Stimulated activated naive B cell treated with anti-CD40 and anti-IgM and Interleukin-4, amounts not matched to agents 10 μg/mL and 1 μg/mL and 100 μg/mL, for 72 hours (primary cell): ENCODE measurements around the gene QSOX2.

ENCODE experiments used
- ATAC-seq, 2 donors: fragments of 150-1000 bp; cut with Tn5 transposase; replicated peaks; 2 replicates each; pipeline ENCODE4 v1.10.0; 2021; ENCODE audit warnings: moderate library complexity in 1 of 2
- DNase-seq: peaks from one replicate; pipeline ENCODE4 v3.0.0; 2021
- H3K27ac Mint-ChIP-seq: one replicate; pipeline ENCODE4 v1.8.0; 2022; ENCODE audit warnings: mild to moderate bottlenecking, mixed read lengths
- H3K27me3 Mint-ChIP-seq, 2 donors: one replicate each; pipeline ENCODE4 v1.8.0; 2022; ENCODE audit warnings: mixed read lengths in 2 of 2
- H3K36me3 Mint-ChIP-seq, 2 donors: one replicate each; pipeline ENCODE4 v1.8.0; 2022; ENCODE audit warnings: mixed read lengths in 2 of 2, mild to moderate bottlenecking in 1 of 2
- H3K4me1 Mint-ChIP-seq, 2 donors: one replicate each; pipeline ENCODE4 v1.8.0; 2022; ENCODE audit warnings: mixed read lengths in 2 of 2, mild to moderate bottlenecking in 1 of 2
- H3K4me3 Mint-ChIP-seq, 2 donors: one replicate each; pipeline ENCODE4 v1.8.0; 2022; ENCODE audit warnings: mild to moderate bottlenecking in 2 of 2, mixed read lengths in 2 of 2, moderate library complexity in 1 of 2
- H3K9me3 Mint-ChIP-seq, 2 donors: one replicate each; pipeline ENCODE4 v1.8.0; 2022; ENCODE audit warnings: mixed read lengths in 2 of 2, mild to moderate bottlenecking in 1 of 2

QSOX2 gene

GRCh38 chr9:136225366-136225747, 20.3 kb downstream of the QSOX2 start:
- Mint-ChIP-seq H3K27ac (peak overlapping the region; percentile 97), H3K27me3 (no peaks in the 10 kb centered on the region), H3K4me1 (peaks cover 40 to 77% of the 10 kb centered on the region in 2 donors), H3K4me3 (peak overlapping the region; percentile 62 to 66), H3K36me3 (peaks cover 50 to 71% of the 10 kb centered on the region in 2 donors), H3K9me3 (no peaks in the 10 kb centered on the region)
- peak; percentile 60 for DNase-seq
- peak; percentile 79 for ATAC-seq

GRCh38 chr9:136223871-136224640, 21.6 kb downstream of the QSOX2 start:
- DNase-seq, result no peak
- peaks cover 37 to 67% of the 10 kb centered on the region in 2 donors for H3K4me1 Mint-ChIP-seq
- H3K27me3 Mint-ChIP-seq, result no peaks in the 10 kb centered on the region
- H3K9me3 Mint-ChIP-seq, result no peaks in the 10 kb centered on the region
- ATAC-seq, result no peak
- H3K4me3 Mint-ChIP-seq, result no peak overlapping the region
- H3K36me3 Mint-ChIP-seq, result peaks cover 47 to 71% of the 10 kb centered on the region in 2 donors
- peak overlapping the region; percentile 68 for H3K27ac Mint-ChIP-seq

GRCh38 chr9:136222906-136223285, 22.7 kb downstream of the QSOX2 start:
- Mint-ChIP-seq H3K4me3 (no peak overlapping the region), H3K36me3 (peaks cover 52 to 80% of the 10 kb centered on the region in 2 donors), H3K27me3 (no peaks in the 10 kb centered on the region), H3K27ac (no peak overlapping the region), H3K9me3 (no peaks in the 10 kb centered on the region), H3K4me1 (peaks cover 28 to 55% of the 10 kb centered on the region in 2 donors)
- ATAC-seq, result no peak
- DNase-seq, result no peak

- Mint-ChIP-seq H3K4me3 (no peak overlapping the region), H3K27me3 (no peaks in the 10 kb centered on the region), H3K9me3 (no peaks in the 10 kb centered on the region), H3K27ac (no peak overlapping the region), H3K36me3 (peaks cover 52 to 76% of the 10 kb centered on the region in 2 donors), H3K4me1 (peaks cover 23 to 50% of the 10 kb centered on the region in 2 donors)
- no peak for DNase-seq
- no peak for ATAC-seq
Observed at GRCh38 chr9:136222166-136222905, 23.3 kb downstream of the QSOX2 start.

GRCh38 chr9:136220017-136220729, 25.4 kb downstream of the QSOX2 start:
- Mint-ChIP-seq H3K9me3 (no peaks in the 10 kb centered on the region), H3K36me3 (peaks cover 51 to 66% of the 10 kb centered on the region in 2 donors), H3K27ac (peak overlapping the region; percentile 67), H3K27me3 (no peaks in the 10 kb centered on the region), H3K4me3 (no peak overlapping the region), H3K4me1 (peaks cover 6 to 33% of the 10 kb centered on the region in 2 donors)
- DNase-seq (no peak), ATAC-seq (no peak)

- Mint-ChIP-seq H3K4me1 (peaks cover 5 to 26% of the 10 kb centered on the region in 2 donors), H3K27ac (no peak overlapping the region), H3K36me3 (peaks cover 58 to 72% of the 10 kb centered on the region in 2 donors), H3K4me3 (no peak overlapping the region), H3K9me3 (no peaks in the 10 kb centered on the region), H3K27me3 (no peaks in the 10 kb centered on the region)
- ATAC-seq (no peak), DNase-seq (no peak)
Observed at GRCh38 chr9:136219276-136219675, 26.3 kb downstream of the QSOX2 start.

GRCh38 chr9:136218673-136219072, 26.9 kb downstream of the QSOX2 start:
- H3K4me3 Mint-ChIP-seq, result no peak overlapping the region
- H3K27ac Mint-ChIP-seq, result no peak overlapping the region
- no peaks in the 10 kb centered on the region for H3K9me3 Mint-ChIP-seq
- ATAC-seq (no peak), DNase-seq (no peak)
- no peaks in the 10 kb centered on the region for H3K27me3 Mint-ChIP-seq
- peaks cover 58 to 73% of the 10 kb centered on the region in 2 donors for H3K36me3 Mint-ChIP-seq
- peaks cover 3 to 21% of the 10 kb centered on the region in 2 donors for H3K4me1 Mint-ChIP-seq

GRCh38 chr9:136218271-136218670, 27.3 kb downstream of the QSOX2 start:
- H3K27me3 Mint-ChIP-seq, result no peaks in the 10 kb centered on the region
- no peak overlapping the region for H3K4me3 Mint-ChIP-seq
- H3K36me3 Mint-ChIP-seq, result peaks cover 55 to 72% of the 10 kb centered on the region in 2 donors
- H3K27ac Mint-ChIP-seq, result no peak overlapping the region
- H3K4me1 Mint-ChIP-seq, result peaks cover 3 to 21% of the 10 kb centered on the region in 2 donors
- no peaks in the 10 kb centered on the region for H3K9me3 Mint-ChIP-seq
- ATAC-seq, result no peak
- DNase-seq, result no peak

GRCh38 chr9:136216541-136217244, 28.9 kb downstream of the QSOX2 start:
- DNase-seq (no peak), ATAC-seq (no peak)
- H3K36me3 Mint-ChIP-seq, result peaks cover 51 to 71% of the 10 kb centered on the region in 2 donors
- no peak overlapping the region for H3K27ac Mint-ChIP-seq
- no peaks in the 10 kb centered on the region for H3K9me3 Mint-ChIP-seq
- no peak overlapping the region for H3K4me3 Mint-ChIP-seq
- peaks cover 7 to 23% of the 10 kb centered on the region in 2 donors for H3K4me1 Mint-ChIP-seq
- H3K27me3 Mint-ChIP-seq, result no peaks in the 10 kb centered on the region

- no peak for ATAC-seq
- Mint-ChIP-seq H3K27ac (no peak overlapping the region), H3K4me3 (no peak overlapping the region), H3K9me3 (no peaks in the 10 kb centered on the region), H3K36me3 (peaks cover 55 to 64% of the 10 kb centered on the region in 2 donors), H3K27me3 (no peaks in the 10 kb centered on the region), H3K4me1 (peaks cover 7 to 14% of the 10 kb centered on the region in 2 donors)
- no peak for DNase-seq
Observed at GRCh38 chr9:136213733-136214132, 31.9 kb downstream of the QSOX2 start.

GRCh38 chr9:136212345-136212950, 33.2 kb downstream of the QSOX2 start:
- DNase-seq, result no peak
- H3K36me3 Mint-ChIP-seq, result peaks cover 56 to 68% of the 10 kb centered on the region in 2 donors
- H3K9me3 Mint-ChIP-seq, result no peaks in the 10 kb centered on the region
- no peak overlapping the region for H3K4me3 Mint-ChIP-seq
- peaks cover 7 to 14% of the 10 kb centered on the region in 2 donors for H3K4me1 Mint-ChIP-seq
- H3K27me3 Mint-ChIP-seq, result no peaks in the 10 kb centered on the region
- H3K27ac Mint-ChIP-seq, result peak overlapping the region; percentile 59
- no peak for ATAC-seq

- no peak overlapping the region for H3K4me3 Mint-ChIP-seq
- H3K9me3 Mint-ChIP-seq, result no peaks in the 10 kb centered on the region
- peaks cover 10 to 19% of the 10 kb centered on the region in 2 donors for H3K4me1 Mint-ChIP-seq
- no peak for ATAC-seq
- H3K27me3 Mint-ChIP-seq, result no peaks in the 10 kb centered on the region
- peak overlapping the region; percentile 17 for H3K27ac Mint-ChIP-seq
- no peak for DNase-seq
- H3K36me3 Mint-ChIP-seq, result peaks cover 63 to 75% of the 10 kb centered on the region in 2 donors
Observed at GRCh38 chr9:136211441-136212344, 33.9 kb downstream of the QSOX2 start.

- Mint-ChIP-seq H3K36me3 (peaks cover 67 to 79% of the 10 kb centered on the region in 2 donors), H3K27me3 (no peaks in the 10 kb centered on the region), H3K27ac (peak overlapping the region; percentile 47), H3K9me3 (no peaks in the 10 kb centered on the region), H3K4me1 (peaks cover 11 to 21% of the 10 kb centered on the region in 2 donors), H3K4me3 (no peak overlapping the region)
- ATAC-seq, result no peak
- no peak for DNase-seq
Observed at GRCh38 chr9:136211006-136211405, 34.6 kb downstream of the QSOX2 start.
